Activated CD4-positive, alpha-beta T cell treated with anti-CD3 and anti-CD28 coated beads, Interleukin-2, amount 50 U/mL, for 1 hour (primary cell): ENCODE measurements around the gene ATIC.

Experiments
- DNase-seq: peaks from one replicate; pipeline ENCODE4 v3.0.0-alpha.2; 2020

Gene ATIC

GRCh38 chr2:215361876-215362561 lies 50.2 kb downstream of the ATIC start:
- DNase-seq, result no peak

GRCh38 chr2:215362562-215362904 lies 50.7 kb downstream of the ATIC start:
- DNase-seq, result no peak

- no peak for DNase-seq
Measured at GRCh38 chr2:215363039-215363438, 51.2 kb downstream of the ATIC start.

- no peak for DNase-seq
Measured at GRCh38 chr2:215363461-215364156, 51.8 kb downstream of the ATIC start.

GRCh38 chr2:215364157-215365155 lies 52.6 kb downstream of the ATIC start:
- DNase-seq, result no peak

GRCh38 chr2:215365184-215365658 lies 53.4 kb downstream of the ATIC start:
- DNase-seq, result no peak

- no peak for DNase-seq
Measured at GRCh38 chr2:215366440-215367032, 54.7 kb downstream of the ATIC start.

GRCh38 chr2:215367662-215368492 lies 56.0 kb downstream of the ATIC start:
- DNase-seq, result no peak

GRCh38 chr2:215368493-215368809 lies 56.6 kb downstream of the ATIC start:
- DNase-seq, result no peak

- no peak for DNase-seq
Measured at GRCh38 chr2:215369181-215369760, 57.4 kb downstream of the ATIC start.

- DNase-seq, result no peak
Measured at GRCh38 chr2:215370112-215370965, 58.5 kb downstream of the ATIC start.

- DNase-seq, result no peak
Measured at GRCh38 chr2:215371915-215372897, 60.3 kb downstream of the ATIC start.

GRCh38 chr2:215372968-215373649 lies 61.2 kb downstream of the ATIC start:
- no peak for DNase-seq

GRCh38 chr2:215374002-215374401 lies 62.1 kb downstream of the ATIC start:
- no peak for DNase-seq

- no peak for DNase-seq
Measured at GRCh38 chr2:215374642-215375466, 63.0 kb downstream of the ATIC start.

GRCh38 chr2:215375467-215375830 lies 63.6 kb downstream of the ATIC start:
- no peak for DNase-seq

- DNase-seq, result no peak
Measured at GRCh38 chr2:215376103-215376780, 64.4 kb downstream of the ATIC start.
